ENCODE data around the gene TMEM97.

- TF ChIP-seq LEF1 (IDR thresholded peaks at IDR 0.05) = no peak
- TF ChIP-seq NRF1 (conservative IDR thresholded peaks at IDR 0.05 in 1 of 2, IDR thresholded peaks at IDR 0.05 in 1 of 2) = no peak
- TF ChIP-seq CHD4 (IDR thresholded peaks at IDR 0.05; ENCODE audit: insufficient read depth, insufficient replicate concordance, low read depth, low read length, poor library complexity, severe bottlenecking) = no peak
- TF ChIP-seq CBX1 (IDR thresholded peaks at IDR 0.05; ENCODE audit: low read depth) = no peak
- no peak for TF ChIP-seq MITF (IDR thresholded peaks at IDR 0.05)
- no peak for TF ChIP-seq ELF2 (CRISPR knock-in tag; IDR thresholded peaks at IDR 0.05)
- no peak for TF ChIP-seq CHD7 (IDR thresholded peaks at IDR 0.05; ENCODE audit: low read depth, low read length)
- TF ChIP-seq TBL1XR1 (IDR thresholded peaks at IDR 0.05; ENCODE audit: low read length in 2 of 2) = no peak
- no peak for TF ChIP-seq ZNF3 (CRISPR knock-in tag; IDR thresholded peaks at IDR 0.05)
- TF ChIP-seq ZMIZ1 (IDR thresholded peaks at IDR 0.05; ENCODE audit: low read depth in 2 of 2, low read length in 2 of 2) = no peak
- no peak for TF ChIP-seq SMC3 (conservative IDR thresholded peaks at IDR 0.05; ENCODE audit: insufficient read depth, low read depth, low read length)
Observed at GRCh38 chr17:28363186-28363585, 44.2 kb downstream of the TMEM97 start.

All from K562 (cell line).